ENCODE measurements around the gene AQP5. TPM values are rescaled to one million over a fixed set of nuclear protein-coding genes. Genes with fewer than 3 reads are reported as not detected.

AQP5 gene
- under 1 TPM; 0.42 to 0.54 TPM for total RNA-seq

DNA sequence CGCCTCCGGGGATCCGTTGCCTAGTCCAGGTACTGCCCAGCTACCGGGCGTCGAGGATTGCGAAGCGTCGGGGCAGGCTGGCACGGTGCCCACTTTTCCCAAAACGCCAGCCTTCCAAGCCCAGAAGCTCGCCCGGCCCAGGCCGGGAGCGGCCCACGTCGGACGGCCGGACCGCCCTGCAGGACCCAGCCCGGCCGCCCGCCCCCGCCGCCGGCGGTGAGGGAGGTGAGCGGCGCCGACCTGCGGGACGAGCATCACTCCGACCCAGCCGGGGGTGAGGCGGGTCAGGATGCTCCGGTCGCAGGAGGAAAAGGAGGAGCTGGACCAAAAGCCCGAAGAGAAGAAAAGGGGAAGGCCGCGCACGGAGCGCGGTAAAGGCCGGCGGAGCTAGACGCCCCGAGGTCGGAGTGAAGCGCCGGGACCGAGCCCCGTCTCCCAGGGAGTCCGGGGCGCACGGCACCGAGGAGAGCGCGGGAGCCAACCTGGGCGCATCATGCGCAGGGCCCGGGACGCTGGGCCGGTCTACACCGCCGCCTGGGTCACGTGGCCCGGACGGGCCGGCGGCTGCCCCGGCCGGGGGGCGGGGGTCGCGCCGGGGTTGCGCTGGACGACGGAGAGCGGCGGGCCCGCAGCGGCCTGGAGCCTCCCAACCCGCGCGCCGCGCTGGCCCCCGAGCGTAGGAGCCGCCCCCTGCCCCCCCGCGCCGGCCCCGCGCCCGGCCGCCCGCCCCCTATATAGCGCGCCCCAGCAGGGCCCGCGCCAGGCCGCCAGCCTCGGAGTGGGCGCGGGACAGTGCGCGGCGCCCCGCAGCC lies at the start of gene AQP5:
TSS of gene AQP5 (plus strand) at position 762 of the 812 bp plus-strand sequence. CDS start 146 bp downstream, outside the sequence.
- no peaks in the 10 kb centered on the region for H3K27me3 ChIP-seq (replicated peaks; ENCODE audit: insufficient read depth)
- TF ChIP-seq, protein P1, sequence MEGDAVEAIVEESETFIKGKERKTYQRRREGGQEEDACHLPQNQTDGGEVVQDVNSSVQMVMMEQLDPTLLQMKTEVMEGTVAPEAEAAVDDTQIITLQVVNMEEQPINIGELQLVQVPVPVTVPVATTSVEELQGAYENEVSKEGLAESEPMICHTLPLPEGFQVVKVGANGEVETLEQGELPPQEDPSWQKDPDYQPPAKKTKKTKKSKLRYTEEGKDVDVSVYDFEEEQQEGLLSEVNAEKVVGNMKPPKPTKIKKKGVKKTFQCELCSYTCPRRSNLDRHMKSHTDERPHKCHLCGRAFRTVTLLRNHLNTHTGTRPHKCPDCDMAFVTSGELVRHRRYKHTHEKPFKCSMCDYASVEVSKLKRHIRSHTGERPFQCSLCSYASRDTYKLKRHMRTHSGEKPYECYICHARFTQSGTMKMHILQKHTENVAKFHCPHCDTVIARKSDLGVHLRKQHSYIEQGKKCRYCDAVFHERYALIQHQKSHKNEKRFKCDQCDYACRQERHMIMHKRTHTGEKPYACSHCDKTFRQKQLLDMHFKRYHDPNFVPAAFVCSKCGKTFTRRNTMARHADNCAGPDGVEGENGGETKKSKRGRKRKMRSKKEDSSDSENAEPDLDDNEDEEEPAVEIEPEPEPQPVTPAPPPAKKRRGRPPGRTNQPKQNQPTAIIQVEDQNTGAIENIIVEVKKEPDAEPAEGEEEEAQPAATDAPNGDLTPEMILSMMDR (IDR thresholded peaks at IDR 0.05): no peak
- no peak for DNase-seq (ENCODE audit: low spot score)
- no peak within 1 kb of the TSS for H3K27ac ChIP-seq
- H3K4me1 ChIP-seq (ENCODE audit: control insufficient read depth in 1 of 2, low read depth in 2 of 2): peaks cover 11 to 25% of the 10 kb centered on the region in 2 donors
- no peak for ATAC-seq (ENCODE audit: insufficient number of reproducible peaks, low FRiP score, low read depth)
- no peaks in the 10 kb centered on the region for H3K36me3 ChIP-seq
- H3K9me3 ChIP-seq: no peaks in the 10 kb centered on the region
- peak within 1 kb of the TSS; percentile 67 for H3K4me3 ChIP-seq

GRCh38 chr12:49912345-49913255 lies 49.1 kb upstream of the AQP5 start:
- no peaks in the 10 kb centered on the region for H3K9me3 ChIP-seq
- TF ChIP-seq, protein P1 (IDR thresholded peaks at IDR 0.05): no peak
- DNase-seq (ENCODE audit: low spot score) (no peak), ATAC-seq (ENCODE audit: insufficient number of reproducible peaks, low FRiP score, low read depth) (no peak)
- H3K4me3 ChIP-seq: no peak overlapping the region
- H3K36me3 ChIP-seq: no peaks in the 10 kb centered on the region
- H3K27ac ChIP-seq: no peak overlapping the region
- no peaks in the 10 kb centered on the region for H3K27me3 ChIP-seq (replicated peaks; ENCODE audit: insufficient read depth)
- no peaks in the 10 kb centered on the region for H3K4me1 ChIP-seq (ENCODE audit: control insufficient read depth in 1 of 2, low read depth in 2 of 2)

- H3K27ac ChIP-seq: no peak overlapping the region
- no peaks in the 10 kb centered on the region for H3K4me1 ChIP-seq (ENCODE audit: control insufficient read depth in 1 of 2, low read depth in 2 of 2)
- no peaks in the 10 kb centered on the region for H3K27me3 ChIP-seq (replicated peaks; ENCODE audit: insufficient read depth)
- H3K4me3 ChIP-seq: no peak overlapping the region
- no peaks in the 10 kb centered on the region for H3K36me3 ChIP-seq
- TF ChIP-seq, protein P1 (IDR thresholded peaks at IDR 0.05): no peak
- H3K9me3 ChIP-seq: no peaks in the 10 kb centered on the region
- no peak for DNase-seq (ENCODE audit: low spot score)
- ATAC-seq (ENCODE audit: insufficient number of reproducible peaks, low FRiP score, low read depth): no peak
These were observed 45.3 kb upstream of the AQP5 start for GRCh38 chr12:49916129-49916919.

- Histone ChIP-seq H3K9me3 (no peaks in the 10 kb centered on the region), H3K4me3 (no peak overlapping the region), H3K27me3 (replicated peaks; ENCODE audit: insufficient read depth) (no peaks in the 10 kb centered on the region), H3K4me1 (ENCODE audit: control insufficient read depth in 1 of 2, low read depth in 2 of 2) (no peaks in the 10 kb centered on the region), H3K27ac (no peak overlapping the region), H3K36me3 (no peaks in the 10 kb centered on the region)
- no peak for DNase-seq (ENCODE audit: low spot score)
- TF ChIP-seq, protein P1 (IDR thresholded peaks at IDR 0.05): no peak
- ATAC-seq (ENCODE audit: insufficient number of reproducible peaks, low FRiP score, low read depth): no peak
These were observed 44.4 kb upstream of the AQP5 start for GRCh38 chr12:49917166-49917787.

All from thoracic aorta (tissue), 2 donors.